GM23338 (cell line): ENCODE data around the gene CLOCK. TPM values are rescaled to one million over a fixed set of nuclear protein-coding genes. Genes with fewer than 3 reads are reported as not detected.
A peak's percentile ranks its signal among the peaks of the same experiment; 100 is the strongest.

Experiments used
- ATAC-seq: fragments of 200-7000 bp; cut with Tn5 transposase; 3 replicates; pipeline ENCODE4 v1.9.1; 2020
- DNase-seq: peaks from one replicate; pipeline ENCODE4 v3.0.0-alpha.2; 2015; ENCODE audit warnings: low spot score
- H2AFZ ChIP-seq: fragments of 200-600 bp; sonication (generic); 2 replicates; pipeline ENCODE4 v1.8.0; 2016; ENCODE audit warnings: antibody characterized with exemption, mild to moderate bottlenecking, moderate library complexity
- H3F3A ChIP-seq: fragments of 200-600 bp; sonication (generic); replicated peaks from 2 replicates; pipeline ENCODE4 v1.8.0; 2017; ENCODE audit warnings: antibody characterized with exemption, mixed run types, low read depth
- H3K27ac ChIP-seq: fragments of 200-600 bp; sonication (generic); 2 replicates; pipeline ENCODE4 v1.6.1; 2016; ENCODE audit warnings: low read depth
- H3K27me3 ChIP-seq: fragments of 200-600 bp; sonication (generic); 2 replicates; pipeline ENCODE4 v1.8.0; 2016; ENCODE audit warnings: mild to moderate bottlenecking, mixed run types, moderate library complexity; ENCODE audit not compliant: insufficient read depth
- H3K36me3 ChIP-seq: fragments of 200-600 bp; sonication (generic); 2 replicates; pipeline ENCODE4 v1.8.0; 2016; ENCODE audit warnings: mild to moderate bottlenecking; ENCODE audit not compliant: insufficient read depth
- H3K4me1 ChIP-seq: fragments of 200-600 bp; sonication (generic); 2 replicates; pipeline ENCODE4 v1.8.0; 2016; ENCODE audit warnings: mild to moderate bottlenecking, moderate library complexity; ENCODE audit not compliant: insufficient read depth
- H3K4me2 ChIP-seq: fragments of 200-600 bp; sonication (generic); 2 replicates; pipeline ENCODE4 v1.7.1; 2017; ENCODE audit warnings: mixed run types
- H3K4me3 ChIP-seq: fragments of 200-600 bp; sonication (generic); 2 replicates; pipeline ENCODE4 v1.6.1; 2016; ENCODE audit warnings: mixed run types
- H3K79me2 ChIP-seq: fragments of 200-600 bp; sonication (generic); replicated peaks from 2 replicates; pipeline ENCODE4 v1.8.0; 2017; ENCODE audit warnings: mild to moderate bottlenecking; ENCODE audit not compliant: insufficient read depth
- H3K9me2 ChIP-seq: fragments of 200-600 bp; sonication (generic); 2 replicates; pipeline ENCODE4 v1.8.0; 2017; ENCODE audit not compliant: insufficient read depth
- H4K20me1 ChIP-seq: fragments of 200-600 bp; sonication (generic); replicated peaks from 2 replicates; pipeline ENCODE4 v1.8.0; 2017; ENCODE audit warnings: mild to moderate bottlenecking; ENCODE audit not compliant: insufficient read depth
- H3K27ac Mint-ChIP-seq: 2 replicates; pipeline ENCODE4 v1.8.0; 2020; ENCODE audit warnings: inconsistent platforms, mild to moderate bottlenecking, moderate library complexity, mixed read lengths
- H3K27me3 Mint-ChIP-seq: 3 replicates; pipeline ENCODE4 v1.8.0; 2022; ENCODE audit warnings: low read depth, mild to moderate bottlenecking, moderate library complexity, mixed read lengths, inconsistent platforms; ENCODE audit not compliant: insufficient read depth, poor library complexity
- H3K36me3 Mint-ChIP-seq: 3 replicates; pipeline ENCODE4 v1.8.0; 2021; ENCODE audit warnings: low read depth, mild to moderate bottlenecking, inconsistent platforms, moderate library complexity, mixed read lengths
- H3K4me1 Mint-ChIP-seq: 3 replicates; pipeline ENCODE4 v1.8.0; 2020; ENCODE audit warnings: mild to moderate bottlenecking, inconsistent platforms, mixed read lengths
- H3K4me3 Mint-ChIP-seq: 3 replicates; pipeline ENCODE4 v1.8.0; 2021; ENCODE audit warnings: moderate library complexity, mild to moderate bottlenecking, inconsistent platforms, mixed read lengths
- H3K9me3 Mint-ChIP-seq: 3 replicates; pipeline ENCODE4 v1.8.0; 2020; ENCODE audit warnings: moderate library complexity, mild to moderate bottlenecking, inconsistent platforms, mixed read lengths
- CREB1 ChIP-seq: fragments of 250-450 bp; sonication (Bioruptor Pico); IDR thresholded peaks from 2 replicates; pipeline ENCODE4 v1.5.0; 2020; ENCODE audit warnings: low read depth, mild to moderate bottlenecking, moderate library complexity
- JUNB ChIP-seq: IDR thresholded peaks from one replicate; pipeline ENCODE4 v1.6.1; 2016; ENCODE audit warnings: antibody characterized with exemption; ENCODE audit not compliant: unreplicated experiment
- NANOG ChIP-seq: IDR thresholded peaks from 2 replicates; pipeline ENCODE4 v1.6.1; 2016; ENCODE audit warnings: antibody characterized with exemption, borderline replicate concordance
- STAT1 ChIP-seq: IDR thresholded peaks from one replicate; pipeline ENCODE4 v1.6.1; 2016; ENCODE audit warnings: antibody characterized with exemption; ENCODE audit not compliant: unreplicated experiment
- ZNF462 ChIP-seq: fragments of 250-450 bp; sonication (Bioruptor Pico); IDR thresholded peaks from 2 replicates; pipeline ENCODE4 v1.5.0; 2020; ENCODE audit warnings: mild to moderate bottlenecking, moderate library complexity
- polyA plus RNA-seq: library from polyadenylated mRNA; unstranded; fragments of >200 nt; fragmentation: Nextera tagmentation; extraction: Ambion mirVana; gene quantifications from 2 replicates; pipeline ENCODE4 v1.2.1, GENCODE V29; 2016
- total RNA-seq: library from RNA; depleted of rRNA; stranded (reverse); fragments of >200 nt; shearing (Covaris generic); gene quantifications from 2 replicates; pipeline ENCODE4 v1.2.3, GENCODE V29; 2014

Gene CLOCK
- total and polyA plus RNA-seq, 2 experiments from 2014 or later: 17.1 to 28.8 TPM

- H4K20me1 ChIP-seq: no peaks in the 10 kb centered on the region
- Mint-ChIP-seq H3K27ac (no peak overlapping the region), H3K27me3 (peaks cover 6% of the 10 kb centered on the region), H3K4me3 (no peak overlapping the region), H3K9me3 (no peaks in the 10 kb centered on the region), H3K4me1 (peaks cover 14% of the 10 kb centered on the region), H3K36me3 (no peaks in the 10 kb centered on the region)
- H2AFZ ChIP-seq: peak overlapping the region; percentile 30; the same call in 1 of the 2 replicates
- no peaks in the 10 kb centered on the region for H3K36me3 ChIP-seq
- no peak overlapping the region for H3K27ac ChIP-seq
- ATAC-seq: peak; percentile 98
- peak; percentile 80 for DNase-seq
- H3K4me1 ChIP-seq: no peaks in the 10 kb centered on the region
- H3K9me2 ChIP-seq: no peaks in the 10 kb centered on the region
- H3K4me3 ChIP-seq: no peak overlapping the region
- no peaks in the 10 kb centered on the region for H3K79me2 ChIP-seq
- H3K4me2 ChIP-seq: no peak overlapping the region
- no peaks in the 10 kb centered on the region for H3K27me3 ChIP-seq
- no peak for TF ChIP-seq JUNB
- TF ChIP-seq ZNF462 (CRISPR knock-in tag): no peak
- TF ChIP-seq NANOG: no peak
- TF ChIP-seq STAT1: no peak
- TF ChIP-seq CREB1 (CRISPR knock-in tag): peak; percentile 80
- H3F3A ChIP-seq: no peaks in the 10 kb centered on the region
Observed at GRCh38 chr4:55386073-55386472, 160.6 kb downstream of the CLOCK start.

- peak; percentile 20; the same call in 1 of the 3 replicates for ATAC-seq
- Histone ChIP-seq H4K20me1 (no peaks in the 10 kb centered on the region), H3K27me3 (no peaks in the 10 kb centered on the region), H3K36me3 (no peaks in the 10 kb centered on the region), H3K4me1 (no peaks in the 10 kb centered on the region), H3K27ac (no peak overlapping the region), H3F3A (no peaks in the 10 kb centered on the region), H3K4me3 (no peak overlapping the region), H2AFZ (no peak overlapping the region), H3K79me2 (no peaks in the 10 kb centered on the region), H3K9me2 (no peaks in the 10 kb centered on the region), H3K4me2 (no peak overlapping the region)
- Mint-ChIP-seq H3K36me3 (no peaks in the 10 kb centered on the region), H3K27ac (no peak overlapping the region), H3K4me3 (no peak overlapping the region), H3K4me1 (peaks cover 14% of the 10 kb centered on the region), H3K9me3 (no peaks in the 10 kb centered on the region), H3K27me3 (peaks cover 6% of the 10 kb centered on the region)
- no peak for DNase-seq
- TF ChIP-seq ZNF462 (CRISPR knock-in tag): no peak
Observed at GRCh38 chr4:55385201-55385649, 161.5 kb downstream of the CLOCK start.
